Effector memory CD4-positive, alpha-beta T cell (primary cell): ENCODE results near the gene CBY1.

Experiments used
- DNase-seq, 3 donors: peaks; one replicate each; pipeline ENCODE4 v3.0.0-alpha.2; 2020
- H3K27ac ChIP-seq: 2 replicates; pipeline ENCODE4 v1.7.0; 2013; ENCODE audit warnings: mild to moderate bottlenecking, low read length, moderate library complexity; ENCODE audit not compliant: insufficient read depth, poor library complexity, severe bottlenecking
- H3K27me3 ChIP-seq: replicated peaks from 2 replicates; pipeline ENCODE4 v1.7.0; 2013; ENCODE audit warnings: mild to moderate bottlenecking, low read length; ENCODE audit not compliant: insufficient read depth, control insufficient read depth, poor library complexity, severe bottlenecking
- H3K36me3 ChIP-seq: 2 replicates; pipeline ENCODE4 v1.7.0; 2013; ENCODE audit warnings: mild to moderate bottlenecking, low read length, moderate library complexity; ENCODE audit not compliant: control insufficient read depth, insufficient read depth
- H3K4me1 ChIP-seq: 2 replicates; pipeline ENCODE4 v1.7.0; 2013; ENCODE audit warnings: low read length, mild to moderate bottlenecking; ENCODE audit not compliant: control insufficient read depth, insufficient read depth, poor library complexity, severe bottlenecking
- H3K4me3 ChIP-seq: 2 replicates; pipeline ENCODE4 v1.7.0; 2013; ENCODE audit warnings: low read length, low read depth, mild to moderate bottlenecking; ENCODE audit not compliant: insufficient read depth, poor library complexity, severe bottlenecking
- H3K9me3 ChIP-seq: 2 replicates; pipeline ENCODE4 v1.7.0; 2013; ENCODE audit warnings: mild to moderate bottlenecking, low read length, moderate library complexity; ENCODE audit not compliant: control insufficient read depth

CBY1 gene

DNA sequence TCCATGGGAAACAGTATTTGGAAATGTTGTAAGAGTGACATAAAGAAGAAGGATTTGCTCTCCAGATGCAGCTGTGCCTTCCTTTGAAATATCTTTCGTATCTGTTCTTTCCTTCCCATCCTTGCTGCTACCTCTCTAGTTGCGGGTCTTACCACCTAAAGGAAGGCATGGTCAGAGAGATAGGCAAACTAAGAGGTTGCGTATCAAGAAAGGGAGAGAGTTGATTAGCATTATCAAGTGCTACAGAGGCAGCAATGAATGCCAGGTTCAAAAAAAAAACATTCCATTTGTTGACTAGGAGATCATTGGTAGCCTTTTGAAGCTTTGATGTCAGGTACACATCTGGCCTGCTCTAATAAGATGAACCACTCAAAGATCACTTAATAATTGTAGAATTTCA is 53.9 kb downstream of the CBY1 start:
- Histone ChIP-seq H3K4me3 (no peak overlapping the region), H3K36me3 (peaks cover 3% of the 10 kb centered on the region), H3K4me1 (peaks cover 13% of the 10 kb centered on the region), H3K27me3 (no peaks in the 10 kb centered on the region), H3K27ac (no peak overlapping the region), H3K9me3 (no peaks in the 10 kb centered on the region)
- DNase-seq: no peak

DNA sequence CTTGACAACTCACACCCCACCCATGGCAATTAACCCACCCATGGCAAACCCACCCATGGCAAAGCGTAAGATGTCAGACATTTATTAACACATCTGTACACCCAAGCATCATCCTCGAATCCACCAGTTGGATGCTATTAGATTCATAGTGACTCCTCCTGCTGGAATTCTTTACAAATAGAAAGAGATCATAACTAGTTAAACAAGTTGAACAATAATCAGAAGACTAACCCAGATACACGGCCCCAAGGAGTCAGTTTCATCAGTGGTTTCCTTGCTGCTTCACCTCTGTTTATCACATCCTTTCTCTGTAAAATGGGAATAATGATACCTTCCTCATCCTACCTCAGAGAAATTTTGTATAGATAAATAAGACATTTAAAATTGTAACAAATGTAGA is 54.4 kb downstream of the CBY1 start:
- Histone ChIP-seq H3K4me1 (peaks cover 13% of the 10 kb centered on the region), H3K27ac (no peak overlapping the region), H3K27me3 (no peaks in the 10 kb centered on the region), H3K4me3 (no peak overlapping the region), H3K36me3 (peaks cover 8% of the 10 kb centered on the region), H3K9me3 (no peaks in the 10 kb centered on the region)
- no peak for DNase-seq

DNA sequence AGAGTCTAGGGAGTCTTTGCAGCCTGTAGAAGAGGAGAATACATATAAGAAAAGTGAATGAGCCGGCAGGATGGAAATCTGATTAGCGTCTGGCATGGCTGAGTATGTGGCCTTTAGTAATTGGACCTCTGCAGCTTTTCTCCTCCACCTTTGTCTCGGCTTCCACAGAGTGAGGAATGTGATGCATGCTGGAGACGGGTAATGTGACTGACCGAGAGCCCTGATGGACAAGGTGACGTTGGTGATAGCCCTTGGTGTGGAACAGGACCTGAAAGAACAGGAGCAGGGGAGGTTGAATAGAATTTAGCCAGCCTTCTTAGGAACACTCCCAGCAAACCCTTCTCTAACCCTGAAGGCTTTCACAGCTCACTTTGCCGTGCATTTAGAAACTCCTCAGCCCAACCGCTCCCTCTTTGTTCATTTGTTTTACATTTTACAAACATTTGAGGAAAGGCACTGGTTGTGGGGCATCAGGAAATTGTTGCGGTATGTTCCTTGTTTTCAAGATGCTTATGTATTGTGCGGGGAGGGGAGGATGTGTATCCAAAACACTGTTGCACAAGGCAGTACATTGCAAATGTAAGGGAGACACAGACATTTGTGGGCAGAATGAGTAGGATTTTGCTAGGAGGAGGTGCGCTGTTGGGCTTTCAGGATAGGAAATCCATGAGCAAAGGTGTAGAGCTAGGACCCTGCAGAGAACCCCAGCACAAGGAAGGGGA is 56.2 kb downstream of the CBY1 start:
- no peaks in the 10 kb centered on the region for H3K27me3 ChIP-seq
- no peaks in the 10 kb centered on the region for H3K9me3 ChIP-seq
- peaks cover 6% of the 10 kb centered on the region for H3K4me1 ChIP-seq
- peaks cover 26% of the 10 kb centered on the region for H3K36me3 ChIP-seq
- no peak overlapping the region for H3K4me3 ChIP-seq
- DNase-seq: no peak
- H3K27ac ChIP-seq: no peak overlapping the region

DNA sequence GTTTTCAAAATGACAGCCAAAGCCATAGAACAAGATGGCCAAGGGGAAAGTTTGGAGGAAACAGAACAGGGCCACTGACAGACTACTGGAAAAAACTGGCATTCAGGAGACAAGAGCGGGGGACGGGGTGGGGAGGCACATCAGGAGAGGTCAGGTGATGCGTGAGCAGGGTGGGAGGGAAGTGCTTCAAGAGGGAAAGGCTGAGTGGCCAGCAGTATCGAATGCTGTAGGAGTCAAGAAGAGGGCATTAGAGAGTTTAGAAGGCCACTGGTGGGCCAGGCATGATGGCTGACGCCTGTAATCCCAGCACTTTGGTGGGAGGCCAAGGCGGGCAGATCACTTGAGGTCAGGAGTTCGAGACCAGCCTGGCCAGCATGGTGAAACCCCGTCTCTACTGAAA is 57.5 kb downstream of the CBY1 start:
- Histone ChIP-seq H3K9me3 (no peaks in the 10 kb centered on the region), H3K4me1 (no peaks in the 10 kb centered on the region), H3K4me3 (no peak overlapping the region), H3K36me3 (peaks cover 35% of the 10 kb centered on the region), H3K27ac (no peak overlapping the region), H3K27me3 (no peaks in the 10 kb centered on the region)
- DNase-seq: no peak

DNA sequence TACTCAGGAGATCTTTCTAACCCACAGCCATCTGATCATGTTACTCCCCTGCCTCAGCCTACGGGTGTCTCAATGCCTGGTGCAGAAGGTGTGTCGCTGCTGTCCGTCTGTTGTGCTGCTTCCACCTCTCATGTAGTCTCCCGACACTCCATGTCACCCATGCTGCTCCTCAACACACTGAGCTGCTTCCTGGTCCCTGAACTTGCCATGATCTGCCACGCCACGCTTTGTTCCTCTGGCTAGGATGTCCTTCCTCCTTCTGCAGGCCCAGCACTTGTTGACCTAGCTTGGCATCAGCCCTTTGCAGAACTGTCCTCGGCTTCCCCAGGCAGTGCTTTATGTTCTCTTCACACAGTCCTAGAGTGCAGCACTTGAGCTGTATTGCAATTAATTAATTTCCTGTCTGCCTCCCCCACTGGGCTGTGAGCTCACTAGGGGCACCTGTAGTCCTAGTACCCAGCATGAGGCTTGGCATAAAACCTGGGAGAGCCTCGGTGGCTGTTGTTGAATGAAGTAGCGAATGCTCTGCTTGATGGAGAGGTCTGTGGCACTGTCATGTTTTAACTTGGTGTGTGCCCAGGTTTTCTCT is 58.8 kb downstream of the CBY1 start:
- H3K4me3 ChIP-seq: no peak overlapping the region
- no peaks in the 10 kb centered on the region for H3K27me3 ChIP-seq
- no peaks in the 10 kb centered on the region for H3K4me1 ChIP-seq
- H3K27ac ChIP-seq: no peak overlapping the region
- peaks cover 35% of the 10 kb centered on the region for H3K36me3 ChIP-seq
- no peaks in the 10 kb centered on the region for H3K9me3 ChIP-seq
- no peak for DNase-seq

DNA sequence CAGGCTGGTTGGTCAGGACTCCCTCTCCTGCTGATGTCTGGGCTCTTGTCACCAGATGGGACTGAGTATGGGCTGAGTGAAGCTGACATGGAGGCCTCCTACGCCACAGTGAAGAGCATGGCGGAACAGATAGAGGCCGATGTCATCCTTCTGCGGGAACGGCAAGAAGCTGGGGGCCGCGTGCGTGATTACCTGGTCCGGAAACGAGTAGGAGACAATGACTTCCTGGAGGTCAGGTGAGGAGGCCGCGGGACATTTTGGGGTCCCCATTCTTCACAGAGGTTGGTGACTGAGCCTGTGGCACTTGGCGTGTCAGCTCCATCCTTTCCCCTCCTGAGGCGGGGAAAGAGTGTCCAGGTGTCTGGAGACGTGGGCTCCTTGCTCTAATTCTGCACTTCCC is 59.4 kb downstream of the CBY1 start:
- Histone ChIP-seq H3K27ac (no peak overlapping the region), H3K9me3 (no peaks in the 10 kb centered on the region), H3K27me3 (no peaks in the 10 kb centered on the region), H3K4me3 (no peak overlapping the region), H3K4me1 (no peaks in the 10 kb centered on the region), H3K36me3 (peaks cover 35% of the 10 kb centered on the region)
- no peak for DNase-seq

DNA sequence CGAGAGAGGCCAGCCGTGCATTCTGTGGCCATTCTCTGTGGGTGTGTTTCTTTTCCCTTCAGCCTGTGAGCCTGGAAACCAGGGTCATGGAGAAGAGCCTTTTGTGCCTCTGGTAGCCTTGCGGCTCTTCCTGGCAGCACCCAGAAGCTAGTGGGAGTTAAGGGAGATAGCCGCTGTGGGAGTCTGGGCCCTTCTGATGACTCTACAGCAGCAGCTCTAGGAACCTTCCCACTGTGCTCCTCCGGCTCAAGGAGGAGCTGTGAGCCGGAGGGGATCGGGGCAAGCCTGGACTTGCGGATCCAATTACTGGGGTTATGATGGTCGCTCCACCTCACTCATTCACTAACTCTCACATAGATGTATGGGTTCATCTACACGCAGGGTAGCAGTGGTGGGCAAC is 59.8 kb downstream of the CBY1 start:
- Histone ChIP-seq H3K9me3 (no peaks in the 10 kb centered on the region), H3K4me1 (no peaks in the 10 kb centered on the region), H3K27ac (no peak overlapping the region), H3K4me3 (no peak overlapping the region), H3K27me3 (no peaks in the 10 kb centered on the region), H3K36me3 (peaks cover 36% of the 10 kb centered on the region)
- no peak for DNase-seq

DNA sequence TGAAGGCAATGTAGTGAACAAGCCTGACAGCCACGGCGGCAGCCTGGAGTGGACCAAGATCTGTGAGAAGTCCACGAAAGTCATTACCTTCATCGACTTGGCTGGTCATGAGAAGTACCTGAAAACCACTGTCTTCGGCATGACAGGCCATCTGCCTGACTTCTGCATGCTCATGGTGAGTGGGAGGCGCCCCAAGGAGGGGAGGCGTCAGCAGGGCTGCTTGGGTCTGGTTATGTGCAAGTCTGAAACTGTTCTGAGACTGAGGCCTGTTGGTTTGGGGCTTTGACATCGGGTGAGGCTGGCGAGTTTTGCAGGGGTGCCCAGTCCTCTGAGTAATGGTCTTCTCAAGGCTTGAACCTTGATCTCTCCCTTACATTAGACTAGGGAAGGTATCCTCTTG is 60.4 kb downstream of the CBY1 start:
- H3K27ac ChIP-seq: no peak overlapping the region
- no peaks in the 10 kb centered on the region for H3K4me1 ChIP-seq
- no peaks in the 10 kb centered on the region for H3K9me3 ChIP-seq
- no peak overlapping the region for H3K4me3 ChIP-seq
- H3K27me3 ChIP-seq: no peaks in the 10 kb centered on the region
- peaks cover 38% of the 10 kb centered on the region for H3K36me3 ChIP-seq
- DNase-seq: no peak

DNA sequence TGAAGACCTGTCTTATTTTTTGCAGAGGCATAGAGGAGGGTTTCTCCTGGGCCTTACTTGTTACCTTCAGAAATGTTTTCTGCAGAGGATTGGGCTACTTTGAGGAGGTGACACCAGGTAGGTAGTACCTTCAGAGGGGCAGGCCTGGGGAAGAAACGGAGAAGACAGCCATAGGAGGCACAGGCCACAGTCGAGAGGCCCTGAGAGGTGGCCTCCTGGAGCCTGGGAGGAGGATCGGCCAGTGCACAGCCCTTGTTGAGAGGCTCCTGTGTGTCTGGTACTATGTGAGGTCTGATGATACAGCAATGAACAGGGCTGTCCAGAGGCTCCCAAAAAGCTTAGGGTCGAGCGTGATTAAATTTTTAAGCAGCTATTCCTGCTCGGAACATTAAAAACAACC is 60.8 kb downstream of the CBY1 start:
- peaks cover 39% of the 10 kb centered on the region for H3K36me3 ChIP-seq
- H3K27me3 ChIP-seq: no peaks in the 10 kb centered on the region
- DNase-seq: no peak
- H3K27ac ChIP-seq: no peak overlapping the region
- no peak overlapping the region for H3K4me3 ChIP-seq
- no peaks in the 10 kb centered on the region for H3K9me3 ChIP-seq
- no peaks in the 10 kb centered on the region for H3K4me1 ChIP-seq

DNA sequence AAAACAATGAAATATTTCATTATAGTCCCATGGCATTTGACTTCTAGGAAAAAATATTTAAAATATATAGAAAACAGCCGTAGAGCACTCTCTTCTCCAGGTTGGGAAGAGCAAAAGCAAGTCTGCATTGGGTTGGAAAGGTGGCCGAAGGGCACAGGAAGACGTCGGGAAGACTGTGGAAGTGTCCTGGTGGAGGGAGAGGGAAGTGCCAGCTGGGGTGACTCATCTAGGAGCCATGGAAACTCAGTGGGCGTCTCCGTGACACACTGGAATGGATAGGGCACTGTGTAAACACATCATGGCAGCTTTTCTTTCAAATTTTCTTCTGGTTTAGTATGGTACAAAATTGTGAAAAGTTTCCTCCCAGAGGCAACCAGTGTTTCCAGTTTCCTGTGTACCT is 62.0 kb downstream of the CBY1 start:
- H3K36me3 ChIP-seq: peaks cover 51% of the 10 kb centered on the region
- no peak for DNase-seq
- H3K9me3 ChIP-seq: no peaks in the 10 kb centered on the region
- H3K27ac ChIP-seq: no peak overlapping the region
- no peaks in the 10 kb centered on the region for H3K27me3 ChIP-seq
- H3K4me1 ChIP-seq: no peaks in the 10 kb centered on the region
- no peak overlapping the region for H3K4me3 ChIP-seq
